Endothelial cell of umbilical vein (primary cell): ENCODE data around the gene SEC14L1. TPM values are rescaled to one million over a fixed set of nuclear protein-coding genes. Genes with fewer than 3 reads are reported as not detected.

Experiments used
- BruUV-seq: library from RNA; stranded (reverse); fragments of 400-500 nt; replicated peaks from 2 replicates; lab custom pipeline; 2021; lab: Mats Ljungman, UMichigan
- CTCF ChIA-PET: fragments of 300-600, 350-600 bp; sonication (Branson Sonifier 250); formaldehyde crosslinking; loops from one replicate; lab custom pipeline; 2021; ENCODE audit warnings: antibody characterized with exemption, inconsistent platforms; lab: Charles Lee
- POLR2A ChIA-PET: fragments of 300-600, 350-600 bp; sonication (Branson Sonifier 250); formaldehyde crosslinking; loops from one replicate; lab custom pipeline; 2021; ENCODE audit warnings: antibody characterized with exemption, inconsistent platforms; lab: Charles Lee
- DNase-seq: peaks from one replicate; pipeline ENCODE4 v3.0.0-alpha.2; 2011; ENCODE audit warnings: low read depth, low spot score
- FAIRE-seq: peaks from 2 replicates; lab custom pipeline; 2011; peaks lifted over from hg19 to GRCh38; lab: Jason Lieb, UNC
- H2AFZ ChIP-seq: 2 replicates; pipeline ENCODE4 v1.6.0; 2012; ENCODE audit warnings: low read depth, low read length, control low read depth, inconsistent platforms
- H3K27ac ChIP-seq: 2 replicates; pipeline ENCODE4 v1.5.1; 2011; ENCODE audit warnings: low read depth, mild to moderate bottlenecking, control low read depth, low read length, moderate library complexity; ENCODE audit not compliant: insufficient read depth
- H3K27me3 ChIP-seq, 2 experiments: 2 replicates each; pipeline versions ENCODE4 v1.6.0 to v1.6.1; 2011; ENCODE audit warnings: low read length in 2 of 2, mixed read lengths in 1 of 2; ENCODE audit not compliant: control insufficient read depth in 2 of 2, insufficient read depth in 2 of 2
- H3K36me3 ChIP-seq, 2 experiments: 2 replicates in 1 of 2; 3 replicates in 1 of 2; pipeline ENCODE4 v1.5.1; 2011; ENCODE audit warnings: low read length in 2 of 2, mild to moderate bottlenecking in 1 of 2, moderate library complexity in 1 of 2; ENCODE audit not compliant: control insufficient read depth in 2 of 2, insufficient read depth in 2 of 2; ENCODE audit errors: extremely low read depth in 1 of 2
- H3K4me1 ChIP-seq: 3 replicates; pipeline ENCODE4 v1.5.1; 2011; ENCODE audit warnings: mild to moderate bottlenecking, low read length; ENCODE audit not compliant: control insufficient read depth, insufficient read depth; ENCODE audit errors: extremely low read depth
- H3K4me2 ChIP-seq: 2 replicates; pipeline ENCODE4 v1.6.1; 2011; ENCODE audit warnings: low read length, control low read depth, mixed read lengths; ENCODE audit not compliant: insufficient read depth
- H3K4me3 ChIP-seq, 3 experiments: fragments of 200-600 bp in 1 of 3; sonication (generic), shearing (Covaris generic) in 1 of 3; replicated peaks in 1 of 3; 2 replicates each; pipeline ENCODE4 v1.5.1; 2011 to 2016; ENCODE audit warnings: control low read depth in 3 of 3, low read length in 3 of 3, mild to moderate bottlenecking in 2 of 3, inconsistent platforms in 1 of 3, low read depth in 1 of 3, moderate library complexity in 1 of 3; ENCODE audit not compliant: insufficient read depth in 1 of 3
- H3K79me2 ChIP-seq: 2 replicates; pipeline ENCODE4 v1.6.0; 2012; ENCODE audit warnings: low read length, inconsistent platforms; ENCODE audit not compliant: control insufficient read depth, insufficient read depth
- H3K9ac ChIP-seq: replicated peaks from 2 replicates; pipeline ENCODE3; 2011; ENCODE audit warnings: low read length, control low read depth; ENCODE audit not compliant: insufficient read depth; ENCODE audit errors: extremely low read depth
- H3K9me1 ChIP-seq: replicated peaks from 3 replicates; pipeline ENCODE4 v1.6.0; 2011; ENCODE audit warnings: mild to moderate bottlenecking, low read length; ENCODE audit not compliant: control insufficient read depth, insufficient read depth; ENCODE audit errors: extremely low read depth
- H3K9me3 ChIP-seq: replicated peaks from 2 replicates; pipeline ENCODE4 v1.5.1; 2012; ENCODE audit warnings: low read length, inconsistent platforms; ENCODE audit not compliant: control insufficient read depth, insufficient read depth
- H4K20me1 ChIP-seq: replicated peaks from 2 replicates; pipeline ENCODE3; 2011; ENCODE audit warnings: mild to moderate bottlenecking, low read length; ENCODE audit not compliant: control insufficient read depth, insufficient read depth; ENCODE audit errors: extremely low read depth
- CTCF ChIP-seq, 2 donors: IDR thresholded peaks; 1 replicate in 1 of 2; 2 replicates in 1 of 2; pipeline ENCODE4 v1.5.1; 2011; ENCODE audit warnings: low read length in 2 of 2, mild to moderate bottlenecking in 2 of 2, moderate library complexity in 2 of 2, control low read depth in 1 of 2, inconsistent platforms in 1 of 2, low read depth in 1 of 2; ENCODE audit not compliant: insufficient read depth in 1 of 2; ENCODE audit errors: extremely low read depth in 1 of 2
- EZH2 ChIP-seq: IDR thresholded peaks from 2 replicates; pipeline ENCODE4 v1.6.1; 2012; ENCODE audit warnings: borderline replicate concordance, low read depth, mild to moderate bottlenecking, moderate library complexity, low read length, inconsistent platforms; ENCODE audit not compliant: severe bottlenecking
- FOS ChIP-seq: IDR thresholded peaks from 2 replicates; pipeline ENCODE4 v1.6.1; 2011; ENCODE audit warnings: mild to moderate bottlenecking, low read length, moderate library complexity, borderline replicate concordance; ENCODE audit not compliant: insufficient read depth
- GATA2 ChIP-seq: IDR thresholded peaks from 2 replicates; pipeline ENCODE4 v1.7.0; 2011; ENCODE audit warnings: low read depth, mild to moderate bottlenecking, moderate library complexity, mixed read lengths, low read length; ENCODE audit not compliant: insufficient read length, insufficient read depth
- JUN ChIP-seq: IDR thresholded peaks from 2 replicates; pipeline ENCODE4 v1.6.1; 2011; ENCODE audit warnings: borderline replicate concordance, low read depth; ENCODE audit not compliant: insufficient read length, insufficient read depth
- MYC ChIP-seq: IDR thresholded peaks from one replicate; pipeline ENCODE4 v1.6.1; 2011; ENCODE audit warnings: mild to moderate bottlenecking, low read depth, low read length
- POLR2A ChIP-seq: IDR thresholded peaks from 2 replicates; pipeline ENCODE4 v1.6.1; 2012; ENCODE audit warnings: low read depth, mild to moderate bottlenecking, control low read depth, low read length
- POLR2AphosphoS5 ChIP-seq: IDR thresholded peaks from 2 replicates; pipeline ENCODE4 v1.6.1; 2012; ENCODE audit warnings: low read depth, mild to moderate bottlenecking, control low read depth, low read length, moderate library complexity; ENCODE audit not compliant: insufficient read depth
- dilution Hi-C: fragments of 300-500 bp; cut with MboI; formaldehyde crosslinking; loops from one replicate; pipeline ENCODE4 v1.15.0; 2019; ENCODE audit warnings: low sequenced_read_pairs; ENCODE audit not compliant: extremely low pct_ligation_motif_present
- intact Hi-C: fragments of 100-400 bp; cut with micrococcal nuclease; formaldehyde crosslinking; loops from one replicate; pipeline ENCODE4 v1.10.0; 2022
- polyA plus RNA-seq, 4 experiments: library from polyadenylated mRNA; depleted of rRNA in 3 of 4; stranded (reverse) in 3 of 4; unstranded in 1 of 4; fragments of >200 nt; gene quantifications; 2 replicates each; pipeline versions ENCODE4 v1.2.1 to v1.2.3, GENCODE V29; 2011 to 2012; ENCODE audit warnings: missing spikeins in 1 of 4
- total RNA-seq: library from RNA; stranded (reverse); gene quantifications from 2 replicates; pipeline ENCODE4 v1.2.3, GENCODE V29; 2021
- TF ChIP-seq, protein P1 (sequence below): IDR thresholded peaks from 2 replicates; pipeline ENCODE4 v1.6.1; 2011; ENCODE audit not compliant: insufficient read depth, insufficient read length

The SEC14L1 gene
- total and polyA plus RNA-seq, 2 donors (not counting 3 experiments of a cell fraction or from before 2014, with no cell fraction given): 215 to 631 TPM

DNA sequence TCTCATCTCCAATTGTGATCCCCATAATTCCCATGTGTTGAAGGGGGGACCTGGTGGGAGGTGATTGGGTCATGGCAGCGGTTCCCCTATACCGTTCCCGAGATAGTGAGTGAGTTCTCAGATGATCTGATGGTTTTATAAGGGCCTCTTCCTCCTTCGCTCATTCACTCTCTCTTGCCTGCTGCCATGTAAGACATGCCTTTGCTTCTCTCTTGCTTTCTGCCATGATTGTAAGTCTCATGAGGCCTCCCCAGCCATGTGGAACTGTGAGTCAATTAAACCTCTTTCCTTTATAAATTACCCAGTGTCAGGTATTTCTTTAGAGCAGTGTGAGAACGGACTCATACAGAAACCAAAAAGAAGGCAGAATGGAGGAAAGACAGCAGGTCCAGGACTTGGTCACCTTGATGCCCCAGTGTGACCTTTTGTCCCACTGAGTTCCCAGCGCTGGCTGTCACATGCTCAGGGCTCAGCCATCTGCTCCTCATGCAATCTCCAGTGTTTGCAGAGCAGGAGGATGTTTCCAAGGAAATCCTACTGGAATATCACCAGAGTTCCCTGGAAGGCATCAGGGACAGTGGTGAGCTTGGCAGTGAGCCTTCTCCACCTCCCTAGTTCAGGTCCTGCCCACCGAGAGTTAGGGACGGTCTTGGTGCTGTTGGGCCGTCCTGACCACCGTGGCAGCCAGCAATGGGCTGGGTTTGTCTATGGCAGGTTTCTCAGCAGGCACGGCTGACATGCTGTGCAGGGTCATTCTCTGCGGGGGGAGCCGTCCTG is 96.7 kb downstream of the SEC14L1 start:
- TF ChIP-seq EZH2 (no peak), JUN (no peak), POLR2A (no peak)
- TF ChIP-seq, protein P1, sequence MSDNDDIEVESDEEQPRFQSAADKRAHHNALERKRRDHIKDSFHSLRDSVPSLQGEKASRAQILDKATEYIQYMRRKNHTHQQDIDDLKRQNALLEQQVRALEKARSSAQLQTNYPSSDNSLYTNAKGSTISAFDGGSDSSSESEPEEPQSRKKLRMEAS: no peak
- intact Hi-C loops: loop anchor here (5.0 kb wide), 1 partner anchor 90 kb away; no protein-coding TSS in a partner anchor
- no peak for DNase-seq
- Histone ChIP-seq H3K79me2 (no peaks in the 10 kb centered on the region), H3K4me2 (no peak overlapping the region), H3K36me3 (no peaks in the 10 kb centered on the region), H3K4me1 (peaks cover 23% of the 10 kb centered on the region), H3K27me3 (no peaks in the 10 kb centered on the region), H2AFZ (no peak overlapping the region), H4K20me1 (no peaks in the 10 kb centered on the region), H3K4me3 (no peak overlapping the region), H3K9ac (no peak overlapping the region), H3K9me1 (no peaks in the 10 kb centered on the region), H3K9me3 (no peaks in the 10 kb centered on the region), H3K27ac (no peak overlapping the region)
- no peak for FAIRE-seq
- CTCF ChIA-PET: no interaction called here
- BruUV-seq: no TSS peak
- dilution Hi-C loops: no loop called here
- POLR2A ChIA-PET: no interaction called here

- dilution Hi-C loops: no loop called here
- no peak overlapping the region for H3K4me3 ChIP-seq
- H3K27ac ChIP-seq: no peak overlapping the region
- H4K20me1 ChIP-seq: no peaks in the 10 kb centered on the region
- intact Hi-C loops: no loop called here
- TF ChIP-seq JUN: no peak
- no peak for TF ChIP-seq CTCF (IDR thresholded peaks at IDR 0.05; ENCODE audit: extremely low read depth in 1 of 2, insufficient read depth in 1 of 2, low read depth in 1 of 2, low read length in 2 of 2)
- TF ChIP-seq MYC: no peak
- TF ChIP-seq POLR2AphosphoS5: no peak
- no peak for TF ChIP-seq GATA2
- TF ChIP-seq FOS: no peak
- TF ChIP-seq, protein P1: no peak
- no peak for TF ChIP-seq POLR2A
- TF ChIP-seq EZH2: no peak
- no peak for FAIRE-seq
- H2AFZ ChIP-seq: no peak overlapping the region
- no peaks in the 10 kb centered on the region for H3K9me3 ChIP-seq
- no peaks in the 10 kb centered on the region for H3K36me3 ChIP-seq
- CTCF ChIA-PET: interaction anchor here (0.5 kb wide), 1 partner anchor 194 kb away, joined by 4 read pairs; no protein-coding TSS in a partner anchor
- H3K4me2 ChIP-seq: no peak overlapping the region
- POLR2A ChIA-PET: no interaction called here
- no peaks in the 10 kb centered on the region for H3K27me3 ChIP-seq
- BruUV-seq: no TSS peak
- H3K9me1 ChIP-seq: no peaks in the 10 kb centered on the region
- no peaks in the 10 kb centered on the region for H3K79me2 ChIP-seq
- DNase-seq: no peak
- H3K9ac ChIP-seq: no peak overlapping the region
- H3K4me1 ChIP-seq: peaks cover 4% of the 10 kb centered on the region
Observed at GRCh38 chr17:77240976-77241375, 100.2 kb downstream of the SEC14L1 start.
